Left lobe of liver (tissue), 2 donors: ENCODE results near the gene ATP2B3. TPM values are rescaled to one million over a fixed set of nuclear protein-coding genes. Genes with fewer than 3 reads are reported as not detected.

ENCODE experiments used
- ATAC-seq: fragments of 200-7000 bp; cut with Tn5 transposase; one replicate; pipeline ENCODE4 v1.9.1; 2020; ENCODE audit warnings: mild to moderate bottlenecking, moderate library complexity
- DNase-seq: peaks from one replicate; pipeline ENCODE4 v3.0.0-alpha.2; 2020; ENCODE audit warnings: low spot score
- total RNA-seq: library from RNA; stranded (reverse); gene quantifications from one replicate; pipeline ENCODE4 v1.2.1, GENCODE V29; 2021
- donor health status: DM: no; HTN: no; CAD: no; lungs with moderate emphysema.
- donor health status: DM: no; HTN: yes; CAD: no.

ATP2B3 gene
- total RNA-seq, 1 donor from 2014 or later: not detected

- ATAC-seq: no peak
- no peak for DNase-seq
Measured at GRCh38 chrX:153564047-153564606, 46.7 kb downstream of the ATP2B3 start.

- DNase-seq (no peak), ATAC-seq (no peak)
Measured at GRCh38 chrX:153565996-153566580, 48.6 kb downstream of the ATP2B3 start.

- ATAC-seq (no peak), DNase-seq (no peak)
Measured at GRCh38 chrX:153568451-153569011, 51.1 kb downstream of the ATP2B3 start.

- DNase-seq: no peak
- no peak for ATAC-seq
Measured at GRCh38 chrX:153569475-153569874, 52.0 kb downstream of the ATP2B3 start.

- no peak for ATAC-seq
Measured at GRCh38 chrX:153571534-153571908, 54.1 kb downstream of the ATP2B3 start.

GRCh38 chrX:153572601-153573000, 55.2 kb downstream of the ATP2B3 start:
- DNase-seq (no peak), ATAC-seq (no peak)

More at GRCh38 chrX:153571534-153571908, 54.1 kb downstream of the ATP2B3 start:
- no peak for DNase-seq

GRCh38 chrX:153573984-153574383, 56.5 kb downstream of the ATP2B3 start:
- ATAC-seq (no peak), DNase-seq (no peak)

GRCh38 chrX:153576239-153576870, 58.9 kb downstream of the ATP2B3 start:
- DNase-seq (no peak), ATAC-seq (peak; percentile 58)

- DNase-seq (no peak), ATAC-seq (no peak)
Measured at GRCh38 chrX:153576961-153577360, 59.5 kb downstream of the ATP2B3 start.

- no peak for DNase-seq
Measured at GRCh38 chrX:153578200-153578835, 60.9 kb downstream of the ATP2B3 start.

GRCh38 chrX:153578889-153579288, 61.4 kb downstream of the ATP2B3 start:
- no peak for DNase-seq
- no peak for ATAC-seq

More at GRCh38 chrX:153578200-153578835, 60.9 kb downstream of the ATP2B3 start:
- ATAC-seq: no peak

- ATAC-seq (no peak), DNase-seq (no peak)
Measured at GRCh38 chrX:153580700-153581386, 63.4 kb downstream of the ATP2B3 start.

GRCh38 chrX:153582896-153583295, 65.5 kb downstream of the ATP2B3 start:
- ATAC-seq (peak; percentile 41), DNase-seq (no peak)

- no peak for ATAC-seq
- no peak for DNase-seq
Measured at GRCh38 chrX:153583433-153583832, 66.0 kb downstream of the ATP2B3 start.

- no peak for DNase-seq
- no peak for ATAC-seq
Measured at GRCh38 chrX:153585827-153586226, 68.4 kb downstream of the ATP2B3 start.

GRCh38 chrX:153587342-153587741, 69.9 kb downstream of the ATP2B3 start:
- ATAC-seq (no peak), DNase-seq (no peak)

- ATAC-seq (no peak), DNase-seq (no peak)
Measured at GRCh38 chrX:153588021-153588781, 70.8 kb downstream of the ATP2B3 start.

- DNase-seq (no peak), ATAC-seq (no peak)
Measured at GRCh38 chrX:153588782-153589446, 71.5 kb downstream of the ATP2B3 start.
